SU-DHL-6 (cell line): Measurements from ENCODE around the gene PRKCE.

Experiments
- H2AFZ ChIP-seq: fragments of 200-600 bp; sonication (generic); 2 replicates; pipeline ENCODE4 v1.6.1; 2014; ENCODE audit warnings: low read depth, mild to moderate bottlenecking, moderate library complexity, mixed read lengths, antibody characterized with exemption, low read length; ENCODE audit not compliant: severe bottlenecking
- H3F3A ChIP-seq: fragments of 200-600 bp; shearing (Covaris generic); 2 replicates; pipeline ENCODE4 v1.6.0; 2016; ENCODE audit warnings: antibody characterized with exemption, mild to moderate bottlenecking; ENCODE audit not compliant: insufficient read depth
- H3K27ac ChIP-seq: fragments of 200-600 bp; sonication (generic); 2 replicates; pipeline ENCODE4 v1.5.1; 2016; ENCODE audit warnings: low read depth, mild to moderate bottlenecking, low read length, moderate library complexity, mixed read lengths
- H3K27me3 ChIP-seq: fragments of 200-600 bp; sonication (generic), shearing (Covaris generic); 2 replicates; pipeline ENCODE4 v1.6.0; 2014; ENCODE audit warnings: mild to moderate bottlenecking, low read length
- H3K36me3 ChIP-seq: fragments of 200-600 bp; sonication (generic); 2 replicates; pipeline ENCODE4 v1.6.1; 2014; ENCODE audit warnings: mild to moderate bottlenecking, low read length, mixed read lengths
- H3K4me2 ChIP-seq: fragments of 300-600, 200-600 bp; shearing (Covaris generic), sonication (generic); 2 replicates; pipeline ENCODE4 v1.6.0; 2014; ENCODE audit warnings: low read length, low read depth, mild to moderate bottlenecking; ENCODE audit not compliant: poor library complexity, severe bottlenecking
- H3K4me3 ChIP-seq: fragments of 200-600 bp; sonication (generic); 2 replicates; pipeline ENCODE4 v1.5.1; 2014; ENCODE audit warnings: antibody characterized with exemption, low read length, mild to moderate bottlenecking, mixed read lengths; ENCODE audit not compliant: insufficient read depth, poor library complexity, severe bottlenecking
- H3K79me2 ChIP-seq: fragments of 200-600 bp; sonication (generic); 2 replicates; pipeline ENCODE4 v1.6.1; 2014; ENCODE audit warnings: mild to moderate bottlenecking, low read length, moderate library complexity; ENCODE audit not compliant: insufficient read depth
- H3K9ac ChIP-seq: fragments of 200-600 bp; sonication (generic); 2 replicates; pipeline ENCODE4 v1.7.0; 2014; ENCODE audit warnings: mild to moderate bottlenecking, low read length
- H3K9me2 ChIP-seq: fragments of 200-600 bp; sonication (generic); replicated peaks from 2 replicates; pipeline ENCODE4 v1.6.1; 2014; ENCODE audit warnings: low read length; ENCODE audit not compliant: insufficient read depth
- H3K9me3 ChIP-seq: fragments of 200-600 bp; sonication (generic); 2 replicates; pipeline ENCODE4 v1.6.1; 2014; ENCODE audit warnings: low read length, mixed read lengths; ENCODE audit not compliant: insufficient read depth
- H4K20me1 ChIP-seq: fragments of 200-600 bp; sonication (generic); 2 replicates; pipeline ENCODE4 v1.6.1; 2014; ENCODE audit warnings: low read depth, mild to moderate bottlenecking, antibody characterized with exemption, low read length, moderate library complexity, mixed read lengths
- EZH2phosphoT487 ChIP-seq: fragments of 200-600 bp; sonication (generic), shearing (Covaris generic); conservative IDR thresholded peaks from 2 replicates; pipeline ENCODE4 v1.6.1; 2018; ENCODE audit warnings: mild to moderate bottlenecking, antibody characterized with exemption, low read length, moderate library complexity, mixed read lengths
- TF ChIP-seq, protein P1 (sequence below): fragments of 200-600 bp; sonication (generic); IDR thresholded peaks from one replicate; pipeline ENCODE4 v1.5.1; 2017; ENCODE audit warnings: antibody characterized with exemption, mild to moderate bottlenecking, low read length, moderate library complexity; ENCODE audit not compliant: insufficient read depth, poor library complexity, severe bottlenecking

The PRKCE gene

GRCh38 chr2:46032161-46032813 is 380.8 kb downstream of the PRKCE start:
- no peak overlapping the region for H3K4me3 ChIP-seq
- H3K27ac ChIP-seq, result no peak overlapping the region
- no peaks in the 10 kb centered on the region for H3F3A ChIP-seq
- H3K36me3 ChIP-seq, result no peaks in the 10 kb centered on the region
- TF ChIP-seq, protein P1, sequence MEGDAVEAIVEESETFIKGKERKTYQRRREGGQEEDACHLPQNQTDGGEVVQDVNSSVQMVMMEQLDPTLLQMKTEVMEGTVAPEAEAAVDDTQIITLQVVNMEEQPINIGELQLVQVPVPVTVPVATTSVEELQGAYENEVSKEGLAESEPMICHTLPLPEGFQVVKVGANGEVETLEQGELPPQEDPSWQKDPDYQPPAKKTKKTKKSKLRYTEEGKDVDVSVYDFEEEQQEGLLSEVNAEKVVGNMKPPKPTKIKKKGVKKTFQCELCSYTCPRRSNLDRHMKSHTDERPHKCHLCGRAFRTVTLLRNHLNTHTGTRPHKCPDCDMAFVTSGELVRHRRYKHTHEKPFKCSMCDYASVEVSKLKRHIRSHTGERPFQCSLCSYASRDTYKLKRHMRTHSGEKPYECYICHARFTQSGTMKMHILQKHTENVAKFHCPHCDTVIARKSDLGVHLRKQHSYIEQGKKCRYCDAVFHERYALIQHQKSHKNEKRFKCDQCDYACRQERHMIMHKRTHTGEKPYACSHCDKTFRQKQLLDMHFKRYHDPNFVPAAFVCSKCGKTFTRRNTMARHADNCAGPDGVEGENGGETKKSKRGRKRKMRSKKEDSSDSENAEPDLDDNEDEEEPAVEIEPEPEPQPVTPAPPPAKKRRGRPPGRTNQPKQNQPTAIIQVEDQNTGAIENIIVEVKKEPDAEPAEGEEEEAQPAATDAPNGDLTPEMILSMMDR, result no peak
- H3K9ac ChIP-seq, result no peak overlapping the region
- H3K27me3 ChIP-seq, result no peaks in the 10 kb centered on the region
- no peaks in the 10 kb centered on the region for H3K9me2 ChIP-seq
- H2AFZ ChIP-seq, result no peak overlapping the region
- H3K9me3 ChIP-seq, result no peaks in the 10 kb centered on the region
- no peaks in the 10 kb centered on the region for H3K79me2 ChIP-seq
- H3K4me2 ChIP-seq, result no peak overlapping the region
- no peaks in the 10 kb centered on the region for H4K20me1 ChIP-seq

DNA sequence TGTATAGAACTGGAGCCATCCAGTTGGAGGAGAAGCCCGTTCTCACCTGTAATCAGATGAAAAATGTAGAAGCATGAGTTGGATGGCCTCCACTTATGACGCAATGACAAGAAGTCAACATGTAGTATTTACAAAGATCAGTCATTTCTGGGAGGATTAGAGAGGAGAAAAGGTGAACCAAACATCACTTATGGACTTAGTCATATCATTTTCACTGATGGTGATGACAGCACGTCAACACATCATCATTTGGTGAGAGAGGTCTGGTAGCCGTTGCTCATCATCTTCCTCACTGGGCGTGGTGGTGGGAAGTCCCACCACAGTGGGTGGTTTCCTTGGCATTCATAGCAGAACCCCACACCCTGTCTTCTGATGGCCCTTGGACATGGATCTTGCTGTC is 381.5 kb downstream of the PRKCE start:
- Histone ChIP-seq H2AFZ (no peak overlapping the region), H3K79me2 (no peaks in the 10 kb centered on the region), H3K4me3 (no peak overlapping the region), H3F3A (no peaks in the 10 kb centered on the region), H4K20me1 (no peaks in the 10 kb centered on the region), H3K36me3 (no peaks in the 10 kb centered on the region), H3K27ac (no peak overlapping the region), H3K9me2 (no peaks in the 10 kb centered on the region), H3K4me2 (no peak overlapping the region), H3K27me3 (no peaks in the 10 kb centered on the region), H3K9me3 (no peaks in the 10 kb centered on the region), H3K9ac (no peak overlapping the region)
- TF ChIP-seq EZH2phosphoT487, result no peak

DNA sequence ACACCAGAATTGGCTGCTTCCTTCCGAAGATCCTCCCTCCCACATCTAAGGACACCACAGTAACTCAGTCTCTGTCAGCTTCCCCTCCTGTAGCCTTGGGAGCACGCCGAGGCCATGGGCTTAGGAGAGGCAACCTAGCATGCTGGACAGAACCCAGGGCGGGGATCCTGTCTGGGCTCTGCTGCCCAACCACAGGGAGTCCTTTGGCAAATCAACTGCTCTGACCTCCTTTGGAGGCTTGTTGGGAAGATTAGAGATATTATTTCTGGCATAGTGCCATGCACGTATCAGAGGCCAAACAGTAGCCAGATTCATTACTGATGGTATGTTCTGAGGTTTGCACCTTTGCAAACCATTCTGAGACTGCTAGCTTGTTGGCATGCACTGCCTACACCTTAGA is 383.1 kb downstream of the PRKCE start:
- no peak overlapping the region for H2AFZ ChIP-seq
- no peaks in the 10 kb centered on the region for H4K20me1 ChIP-seq
- no peak overlapping the region for H3K4me3 ChIP-seq
- H3F3A ChIP-seq, result no peaks in the 10 kb centered on the region
- no peak overlapping the region for H3K27ac ChIP-seq
- no peaks in the 10 kb centered on the region for H3K9me2 ChIP-seq
- H3K9me3 ChIP-seq, result no peaks in the 10 kb centered on the region
- no peaks in the 10 kb centered on the region for H3K36me3 ChIP-seq
- H3K79me2 ChIP-seq, result no peaks in the 10 kb centered on the region
- TF ChIP-seq, protein P1, result no peak
- no peak for TF ChIP-seq EZH2phosphoT487
- no peaks in the 10 kb centered on the region for H3K27me3 ChIP-seq
- H3K4me2 ChIP-seq, result no peak overlapping the region
- H3K9ac ChIP-seq, result no peak overlapping the region

- Histone ChIP-seq H3K27ac (no peak overlapping the region), H3F3A (no peaks in the 10 kb centered on the region)
Observed at GRCh38 chr2:46036929-46037328, 385.5 kb downstream of the PRKCE start.

More at GRCh38 chr2:46036929-46037328, 385.5 kb downstream of the PRKCE start:
- no peak overlapping the region for H3K4me3 ChIP-seq
- no peaks in the 10 kb centered on the region for H4K20me1 ChIP-seq
- H3K79me2 ChIP-seq, result no peaks in the 10 kb centered on the region
- TF ChIP-seq EZH2phosphoT487, result no peak
- TF ChIP-seq, protein P1, result no peak
- H3K9me3 ChIP-seq, result no peaks in the 10 kb centered on the region
- no peak overlapping the region for H3K9ac ChIP-seq
- H3K27me3 ChIP-seq, result no peaks in the 10 kb centered on the region
- H3K36me3 ChIP-seq, result no peaks in the 10 kb centered on the region
- H3K9me2 ChIP-seq, result no peaks in the 10 kb centered on the region
- no peak overlapping the region for H2AFZ ChIP-seq
- H3K4me2 ChIP-seq, result no peak overlapping the region
